Ovary (tissue), 3 donors: ENCODE measurements around the gene GATAD1.

Experiments
- CTCF ChIP-seq, 3 donors: fragments of 450-650 bp in 2 of 3; fragments of 200-600 bp in 1 of 3; IDR thresholded peaks; one replicate each; pipeline versions ENCODE4 v1.5.1 to v1.8.0; 2016 to 2022; ENCODE audit warnings: antibody characterized with exemption in 3 of 3, mild to moderate bottlenecking in 1 of 3
- EP300 ChIP-seq: sonication (generic); formaldehyde crosslinking; IDR thresholded peaks from one replicate; pipeline ENCODE4 v1.6.1; 2017; ENCODE audit warnings: antibody characterized with exemption
- POLR2A ChIP-seq: fragments of 450-650 bp; IDR thresholded peaks from one replicate; pipeline ENCODE4 v1.6.1; 2017; ENCODE audit warnings: antibody characterized with exemption, mild to moderate bottlenecking, moderate library complexity
- donor health status: DM: no; HTN: no; CAD: no.

DNA sequence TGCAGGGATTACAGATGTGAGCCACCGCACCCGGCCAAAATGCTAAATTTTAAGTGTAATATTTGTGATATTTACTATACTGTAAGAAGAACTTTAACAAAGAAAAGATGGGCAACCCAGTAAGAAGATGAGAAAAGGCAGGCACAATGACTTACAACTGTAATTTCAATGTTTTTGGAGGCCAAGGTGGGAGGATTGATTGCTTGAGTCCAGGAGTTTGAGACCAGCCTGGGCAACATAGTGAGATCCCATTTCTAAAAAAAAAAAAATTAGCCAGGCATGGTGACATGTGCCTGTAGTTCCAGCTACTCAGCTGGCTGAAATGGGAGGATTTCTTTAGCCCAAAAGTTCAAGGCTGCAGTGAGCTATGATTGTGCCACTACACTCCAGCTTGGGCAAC, 11.7 kb upstream of the GATAD1 start:
- TF ChIP-seq POLR2A (no peak), CTCF (IDR thresholded peaks at IDR 0.05) (no peak), EP300 (no peak)
